WI38 (cell line): Measurements from ENCODE around the gene PRPF39.

Experiments used
- H3K4me3 ChIP-seq: 2 replicates; pipeline ENCODE4 v1.5.1; 2011; ENCODE audit warnings: low read depth, mild to moderate bottlenecking, control low read depth, low read length
- TF ChIP-seq, protein P1 (sequence below): IDR thresholded peaks from 2 replicates; pipeline ENCODE4 v1.5.1; 2012; ENCODE audit warnings: low read depth, mild to moderate bottlenecking, control low read depth, low read length

Gene PRPF39

DNA sequence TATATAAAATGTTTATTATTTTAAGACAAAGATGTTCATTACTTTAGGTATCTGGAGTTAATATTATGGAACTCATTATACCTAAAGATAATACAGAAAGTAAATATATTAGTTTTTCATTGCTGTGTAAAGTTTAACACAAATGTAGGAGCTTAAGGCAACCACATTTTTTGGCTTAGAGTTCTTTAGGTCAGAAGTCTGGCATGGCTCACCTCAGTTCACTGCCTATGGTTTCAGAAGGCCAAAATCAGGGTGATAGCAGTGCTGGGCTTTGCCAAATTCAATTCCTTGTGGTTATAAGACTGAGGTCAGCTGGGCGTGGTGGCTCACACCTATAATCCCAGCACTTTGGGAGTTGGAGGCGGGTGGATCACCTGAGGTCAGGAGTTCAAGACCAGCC lies 35.5 kb upstream of the PRPF39 start:
- H3K4me3 ChIP-seq = no peak overlapping the region
- TF ChIP-seq, protein P1, sequence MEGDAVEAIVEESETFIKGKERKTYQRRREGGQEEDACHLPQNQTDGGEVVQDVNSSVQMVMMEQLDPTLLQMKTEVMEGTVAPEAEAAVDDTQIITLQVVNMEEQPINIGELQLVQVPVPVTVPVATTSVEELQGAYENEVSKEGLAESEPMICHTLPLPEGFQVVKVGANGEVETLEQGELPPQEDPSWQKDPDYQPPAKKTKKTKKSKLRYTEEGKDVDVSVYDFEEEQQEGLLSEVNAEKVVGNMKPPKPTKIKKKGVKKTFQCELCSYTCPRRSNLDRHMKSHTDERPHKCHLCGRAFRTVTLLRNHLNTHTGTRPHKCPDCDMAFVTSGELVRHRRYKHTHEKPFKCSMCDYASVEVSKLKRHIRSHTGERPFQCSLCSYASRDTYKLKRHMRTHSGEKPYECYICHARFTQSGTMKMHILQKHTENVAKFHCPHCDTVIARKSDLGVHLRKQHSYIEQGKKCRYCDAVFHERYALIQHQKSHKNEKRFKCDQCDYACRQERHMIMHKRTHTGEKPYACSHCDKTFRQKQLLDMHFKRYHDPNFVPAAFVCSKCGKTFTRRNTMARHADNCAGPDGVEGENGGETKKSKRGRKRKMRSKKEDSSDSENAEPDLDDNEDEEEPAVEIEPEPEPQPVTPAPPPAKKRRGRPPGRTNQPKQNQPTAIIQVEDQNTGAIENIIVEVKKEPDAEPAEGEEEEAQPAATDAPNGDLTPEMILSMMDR = no peak

DNA sequence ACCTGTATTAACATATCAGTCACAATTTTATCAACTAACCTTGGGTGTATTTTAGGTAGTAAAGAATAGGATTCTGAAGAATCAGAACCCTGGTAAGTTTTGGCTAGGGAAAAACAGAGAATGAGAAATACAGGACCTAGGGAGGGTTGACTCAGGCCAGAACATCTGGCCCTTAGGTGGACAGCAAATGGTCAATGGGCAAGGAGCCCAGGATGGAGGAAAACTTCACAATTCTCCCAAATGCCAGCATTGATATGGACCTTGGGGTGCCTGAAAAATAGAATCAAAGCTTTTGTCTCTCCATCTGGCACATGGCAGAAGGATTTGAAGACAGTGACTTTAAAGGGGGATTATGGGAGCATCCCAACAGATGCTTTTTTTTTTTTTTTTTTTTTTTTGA lies 32.7 kb upstream of the PRPF39 start:
- H3K4me3 ChIP-seq = no peak overlapping the region
- TF ChIP-seq, protein P1 = no peak

DNA sequence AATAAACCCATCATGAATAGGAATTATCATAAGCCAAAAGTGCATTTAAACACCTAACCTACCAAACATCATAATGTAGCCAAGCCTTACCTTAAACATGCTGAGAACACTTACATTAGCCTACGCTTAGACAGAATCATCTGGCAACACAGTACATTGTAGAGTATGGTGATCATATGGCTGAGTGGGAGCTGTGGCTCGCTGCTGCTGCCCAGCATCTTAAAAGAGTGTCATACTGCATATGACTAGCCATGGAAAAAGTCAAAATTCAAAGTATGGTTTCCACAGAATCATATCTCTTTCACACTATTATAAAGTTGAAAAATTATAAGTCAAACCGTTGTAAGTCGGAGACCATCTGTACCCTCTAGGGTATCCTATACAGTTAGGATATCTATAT lies 32.0 kb upstream of the PRPF39 start:
- TF ChIP-seq, protein P1 = no peak
- H3K4me3 ChIP-seq = no peak overlapping the region

DNA sequence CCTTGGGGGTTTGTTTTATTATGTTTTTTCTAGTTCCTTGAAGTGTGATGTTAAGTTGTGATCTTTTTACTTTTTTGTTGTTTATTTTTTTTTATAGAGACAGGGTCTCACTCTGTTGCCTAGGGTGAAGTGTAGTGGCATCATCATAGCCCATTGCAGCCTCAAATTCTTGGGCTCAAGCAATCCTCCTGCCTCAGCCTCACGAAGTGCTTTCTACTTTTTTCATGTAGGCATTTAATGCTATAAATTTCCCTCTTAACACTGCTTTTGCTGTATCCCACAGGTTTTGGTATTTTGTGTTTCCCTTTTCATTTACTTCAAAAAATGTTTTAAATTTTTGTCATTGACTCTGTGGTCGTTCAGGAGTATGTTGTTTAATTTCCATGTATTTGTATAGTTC lies 26.6 kb upstream of the PRPF39 start:
- TF ChIP-seq, protein P1 = no peak
- H3K4me3 ChIP-seq = no peak overlapping the region

DNA sequence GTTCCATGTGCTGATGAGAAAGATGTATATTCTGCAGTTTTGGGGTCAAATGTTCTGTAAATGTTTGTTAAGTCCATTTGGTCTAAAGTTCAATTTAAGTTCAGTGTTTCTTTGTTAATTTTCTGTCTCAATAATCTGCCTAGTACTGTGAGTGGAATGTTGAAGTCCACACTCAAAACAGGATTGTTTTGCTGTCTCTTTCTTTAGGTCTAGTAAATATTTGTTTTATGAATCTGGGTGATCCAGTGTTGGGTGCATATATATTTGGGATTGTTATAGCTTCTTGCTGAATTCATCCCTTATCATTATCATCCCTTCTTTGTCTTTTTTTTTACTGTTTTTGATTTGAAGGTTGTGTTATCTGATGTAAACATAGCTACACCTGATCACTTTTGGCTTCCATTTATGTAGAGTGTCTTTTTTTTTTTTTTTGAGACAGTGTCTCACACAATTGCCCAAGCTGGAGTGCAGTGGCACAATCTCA lies 26.0 kb upstream of the PRPF39 start:
- TF ChIP-seq, protein P1 = no peak
- H3K4me3 ChIP-seq = no peak overlapping the region

DNA sequence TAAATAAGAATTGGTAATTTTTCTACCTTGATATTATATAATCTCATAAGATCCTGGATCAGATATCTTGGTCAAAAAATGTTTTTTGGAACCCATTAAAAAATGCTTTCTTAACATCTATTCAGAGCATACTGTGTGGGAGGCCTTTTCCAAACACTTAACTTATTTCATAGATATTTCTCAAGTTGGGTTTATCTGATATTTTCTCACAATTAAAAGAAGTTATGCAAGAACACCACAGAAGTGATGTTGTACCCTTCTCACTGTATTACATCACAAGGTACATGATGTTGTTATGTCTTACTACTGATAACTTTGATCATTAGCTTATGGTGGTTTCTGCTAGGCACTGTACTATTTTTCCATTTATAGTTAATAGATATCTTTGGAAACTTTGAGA lies 23.4 kb upstream of the PRPF39 start:
- TF ChIP-seq, protein P1 = no peak
- H3K4me3 ChIP-seq = no peak overlapping the region

DNA sequence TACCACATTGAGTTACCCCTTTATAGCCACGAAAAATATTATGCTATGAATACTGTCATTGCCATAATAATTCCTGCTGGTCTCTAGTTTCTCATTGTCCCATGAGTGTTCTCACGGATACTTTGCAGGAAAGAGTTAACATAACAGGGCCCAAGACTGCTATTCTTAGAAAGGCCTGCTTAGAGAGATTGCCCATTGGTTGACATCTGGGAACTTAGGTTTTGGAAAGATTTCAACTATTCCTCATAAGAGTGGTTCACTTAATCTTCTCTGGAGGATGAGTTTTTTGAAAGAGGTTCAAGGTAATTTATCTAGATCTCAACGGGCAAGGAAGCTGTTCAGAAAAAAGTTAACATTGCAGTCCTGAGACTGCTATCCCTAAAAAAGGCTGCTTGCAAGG lies 18.4 kb upstream of the PRPF39 start:
- TF ChIP-seq, protein P1 = no peak
- no peak overlapping the region for H3K4me3 ChIP-seq
